GM10266 (cell line): Measurements from ENCODE around the gene PITHD1.

Source experiments
- DNase-seq: peaks from one replicate; pipeline ENCODE4 v3.0.0; 2012; ENCODE audit errors: extremely low spot score
- CTCF ChIP-seq: IDR thresholded peaks from 2 replicates; pipeline ENCODE4 v1.5.1; 2012; ENCODE audit warnings: mild to moderate bottlenecking, low read depth; ENCODE audit not compliant: control insufficient read depth, insufficient read depth; ENCODE audit errors: missing control alignments

The PITHD1 gene

GRCh38 chr1:23756676-23757075 is 21.5 kb upstream of the PITHD1 start:
- no peak for DNase-seq
- TF ChIP-seq CTCF: no peak

DNA sequence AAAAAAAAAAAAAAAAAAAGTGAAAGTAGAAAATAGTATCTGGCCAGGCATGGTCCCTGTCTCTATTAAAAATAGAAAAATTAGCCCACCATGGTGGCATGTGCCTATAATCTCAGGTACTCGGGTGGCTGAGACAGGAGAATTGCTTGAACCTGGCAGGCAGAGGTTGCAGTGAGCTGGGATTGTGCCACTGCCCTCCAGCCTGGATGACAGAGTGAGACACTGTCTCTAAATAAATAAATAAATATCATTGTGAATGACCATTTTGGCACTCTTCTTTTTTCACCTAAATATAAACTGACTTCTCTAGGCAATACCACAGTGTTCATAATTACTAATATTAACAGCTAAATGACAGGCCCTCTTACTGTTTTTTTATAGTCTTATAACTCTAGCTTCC is 20.4 kb upstream of the PITHD1 start:
- TF ChIP-seq CTCF: no peak
- DNase-seq: no peak

DNA sequence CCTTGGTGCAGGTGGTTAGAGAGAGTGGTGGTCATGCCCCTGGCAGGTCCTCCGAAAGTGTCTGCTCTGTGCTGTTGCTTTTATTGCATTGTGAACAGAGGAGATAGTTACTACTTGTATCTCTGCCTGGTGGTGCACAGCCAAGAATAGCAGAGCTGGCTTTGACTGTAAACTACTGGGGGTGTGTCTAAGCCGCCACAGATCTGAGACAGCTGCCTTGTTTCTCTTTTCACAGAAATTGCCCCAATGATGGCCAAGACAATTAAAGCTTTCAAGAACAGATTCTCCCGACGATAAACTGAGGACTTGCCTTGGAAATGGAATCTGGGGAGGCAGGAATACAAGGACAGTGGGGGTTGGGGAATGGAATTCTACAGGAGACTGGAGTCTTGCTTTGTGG is 18.9 kb upstream of the PITHD1 start:
- no peak for TF ChIP-seq CTCF

DNA sequence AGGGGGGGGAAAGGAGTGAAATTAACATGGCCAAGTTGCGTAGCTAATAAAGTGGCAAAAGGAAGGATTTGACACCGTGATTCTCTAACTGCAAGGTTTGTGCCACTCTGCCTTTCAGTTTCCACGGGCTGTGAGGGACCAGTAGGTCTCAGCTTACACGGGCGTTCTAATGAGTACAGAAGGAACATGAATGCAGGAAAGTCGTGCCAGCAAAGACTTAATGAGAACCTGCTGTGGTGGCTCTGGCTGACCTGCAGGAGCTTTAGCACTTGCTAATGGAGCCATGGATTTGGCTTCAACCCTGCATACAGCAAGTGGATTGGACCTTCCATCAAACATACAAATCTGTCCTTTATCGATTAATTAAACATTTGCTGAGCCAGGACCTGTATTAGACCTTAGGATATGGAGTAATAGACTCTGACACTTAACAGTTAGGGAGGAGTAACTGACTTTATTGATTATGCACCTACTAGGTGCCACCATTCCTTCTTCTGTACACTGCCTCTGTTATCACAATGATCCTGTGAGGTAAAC is 15.1 kb upstream of the PITHD1 start:
- no peak for TF ChIP-seq CTCF
- DNase-seq: no peak

More for the DNA sequence above, 18.9 kb upstream of the PITHD1 start:
- DNase-seq: no peak

GRCh38 chr1:23768733-23769132 is 9.5 kb upstream of the PITHD1 start:
- DNase-seq: no peak
- TF ChIP-seq CTCF: no peak

GRCh38 chr1:23772049-23772853 is 6.0 kb upstream of the PITHD1 start:
- DNase-seq: peak; percentile 69
- peak; percentile 98 for TF ChIP-seq CTCF

DNA sequence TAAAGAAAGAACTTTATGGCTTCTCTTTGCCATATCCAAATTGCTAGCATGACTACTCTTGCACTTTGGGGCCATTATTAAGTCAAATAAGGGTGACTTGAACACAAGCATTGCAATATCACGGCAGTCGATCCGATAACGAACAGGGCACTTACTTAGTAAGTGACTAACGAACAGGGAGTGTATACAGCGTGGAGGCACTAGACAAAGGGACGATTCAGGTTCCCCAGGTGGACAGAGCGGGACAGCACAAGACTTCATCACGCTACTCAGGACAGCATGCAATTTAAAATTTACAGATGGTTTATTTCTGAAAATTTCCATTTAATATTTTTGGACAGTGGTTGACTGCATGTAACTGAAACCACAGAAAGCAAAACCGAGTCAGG is 5.4 kb upstream of the PITHD1 start:
- no peak for DNase-seq
- TF ChIP-seq CTCF: no peak
